GM10266 (cell line): ENCODE results near the gene SLC39A11.

Experiments used
- DNase-seq: peaks from one replicate; pipeline ENCODE4 v3.0.0; 2012; ENCODE audit errors: extremely low spot score
- TF ChIP-seq, protein P1 (sequence below): IDR thresholded peaks from 2 replicates; pipeline ENCODE4 v1.5.1; 2012; ENCODE audit warnings: mild to moderate bottlenecking, low read depth; ENCODE audit not compliant: control insufficient read depth, insufficient read depth; ENCODE audit errors: missing control alignments

The SLC39A11 gene

DNA sequence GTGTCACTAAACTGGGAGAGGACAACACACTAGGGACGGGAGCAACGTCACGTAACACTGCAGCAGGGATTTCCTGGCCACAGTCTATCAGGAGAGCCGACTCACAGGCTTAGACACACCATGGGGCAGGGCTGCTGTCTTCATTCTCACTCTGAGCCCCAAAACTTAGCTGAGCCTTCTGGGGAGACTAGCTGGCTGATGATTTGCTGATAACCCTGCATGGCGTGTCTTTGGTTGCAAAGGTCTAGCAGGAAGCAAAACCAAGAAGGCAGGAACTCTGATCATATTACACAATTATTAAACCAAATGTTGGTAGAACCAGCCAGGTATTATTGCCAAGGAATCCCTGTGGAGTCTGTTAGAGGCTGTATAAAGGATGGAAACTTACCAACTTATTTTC, 345.0 kb downstream of the SLC39A11 start:
- TF ChIP-seq, protein P1, sequence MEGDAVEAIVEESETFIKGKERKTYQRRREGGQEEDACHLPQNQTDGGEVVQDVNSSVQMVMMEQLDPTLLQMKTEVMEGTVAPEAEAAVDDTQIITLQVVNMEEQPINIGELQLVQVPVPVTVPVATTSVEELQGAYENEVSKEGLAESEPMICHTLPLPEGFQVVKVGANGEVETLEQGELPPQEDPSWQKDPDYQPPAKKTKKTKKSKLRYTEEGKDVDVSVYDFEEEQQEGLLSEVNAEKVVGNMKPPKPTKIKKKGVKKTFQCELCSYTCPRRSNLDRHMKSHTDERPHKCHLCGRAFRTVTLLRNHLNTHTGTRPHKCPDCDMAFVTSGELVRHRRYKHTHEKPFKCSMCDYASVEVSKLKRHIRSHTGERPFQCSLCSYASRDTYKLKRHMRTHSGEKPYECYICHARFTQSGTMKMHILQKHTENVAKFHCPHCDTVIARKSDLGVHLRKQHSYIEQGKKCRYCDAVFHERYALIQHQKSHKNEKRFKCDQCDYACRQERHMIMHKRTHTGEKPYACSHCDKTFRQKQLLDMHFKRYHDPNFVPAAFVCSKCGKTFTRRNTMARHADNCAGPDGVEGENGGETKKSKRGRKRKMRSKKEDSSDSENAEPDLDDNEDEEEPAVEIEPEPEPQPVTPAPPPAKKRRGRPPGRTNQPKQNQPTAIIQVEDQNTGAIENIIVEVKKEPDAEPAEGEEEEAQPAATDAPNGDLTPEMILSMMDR: no peak
- DNase-seq: no peak

DNA sequence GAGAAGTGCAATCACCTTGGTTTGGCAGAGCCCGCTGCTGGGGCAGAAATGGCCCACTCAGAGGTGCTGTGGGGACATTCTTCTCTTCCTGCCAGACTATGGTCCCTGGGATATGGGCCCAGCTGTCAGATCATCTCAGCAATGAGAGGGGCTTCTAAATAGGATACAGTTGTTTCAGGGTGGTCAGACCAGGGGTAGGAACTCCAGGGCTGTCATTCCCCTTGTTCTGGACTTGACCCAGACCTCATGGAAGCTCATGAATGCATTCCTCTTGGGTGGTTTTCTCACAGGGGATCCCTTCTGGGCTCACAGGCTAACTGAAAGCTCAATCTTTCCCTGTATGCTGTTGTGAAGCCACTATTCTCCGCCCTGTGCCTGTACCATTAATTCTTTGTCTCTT, 347.2 kb downstream of the SLC39A11 start:
- TF ChIP-seq, protein P1: no peak

DNA sequence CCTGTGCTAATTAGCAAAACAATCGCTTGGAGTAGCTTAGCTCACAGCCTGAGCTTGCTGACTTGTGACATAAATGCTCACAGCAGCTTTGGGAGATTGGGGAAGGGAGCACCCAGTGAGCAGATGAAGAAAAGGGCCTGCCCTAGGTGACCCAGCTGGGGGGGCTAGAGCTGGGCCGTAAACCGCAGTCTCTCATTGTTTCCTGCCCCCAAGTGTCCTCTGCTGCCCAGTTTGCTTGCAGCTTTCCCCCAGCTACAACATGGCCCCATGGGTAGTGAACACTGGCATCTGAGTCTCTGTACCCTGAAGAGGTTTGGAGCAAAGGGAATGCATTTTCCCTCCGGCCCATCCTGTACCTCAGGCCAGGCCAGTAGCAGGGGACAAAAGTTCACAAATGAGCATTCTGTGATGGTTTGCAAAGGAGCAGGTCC, 349.4 kb downstream of the SLC39A11 start:
- no peak for DNase-seq
- TF ChIP-seq, protein P1: no peak

More for the DNA sequence above, 347.2 kb downstream of the SLC39A11 start:
- DNase-seq: no peak

DNA sequence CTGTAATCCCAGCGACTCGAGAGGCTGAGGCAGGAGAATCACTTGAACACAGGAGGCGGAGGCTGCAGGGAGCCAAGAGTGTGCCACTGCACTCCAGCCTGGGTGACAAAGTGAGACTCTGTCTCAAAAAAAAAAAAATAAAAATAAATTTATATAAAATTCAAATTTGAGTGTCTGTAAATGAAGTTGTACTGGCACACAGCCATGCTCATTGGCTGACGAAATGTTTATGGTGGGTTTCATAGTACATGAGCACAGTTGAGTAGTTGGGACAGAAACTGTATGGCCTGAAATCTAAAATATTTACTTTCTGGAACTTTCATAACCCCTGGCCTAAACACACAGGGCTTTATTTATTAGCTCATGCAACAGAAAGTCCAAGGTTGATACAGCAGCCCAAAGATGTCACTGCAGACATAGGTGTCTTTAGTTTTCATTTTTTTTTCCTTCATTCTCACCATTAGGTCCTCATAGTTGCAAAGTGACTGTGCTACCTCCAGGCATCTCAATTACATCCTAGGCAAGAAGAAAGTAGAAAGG, 355.3 kb downstream of the SLC39A11 start:
- TF ChIP-seq, protein P1: no peak
- DNase-seq: no peak

DNA sequence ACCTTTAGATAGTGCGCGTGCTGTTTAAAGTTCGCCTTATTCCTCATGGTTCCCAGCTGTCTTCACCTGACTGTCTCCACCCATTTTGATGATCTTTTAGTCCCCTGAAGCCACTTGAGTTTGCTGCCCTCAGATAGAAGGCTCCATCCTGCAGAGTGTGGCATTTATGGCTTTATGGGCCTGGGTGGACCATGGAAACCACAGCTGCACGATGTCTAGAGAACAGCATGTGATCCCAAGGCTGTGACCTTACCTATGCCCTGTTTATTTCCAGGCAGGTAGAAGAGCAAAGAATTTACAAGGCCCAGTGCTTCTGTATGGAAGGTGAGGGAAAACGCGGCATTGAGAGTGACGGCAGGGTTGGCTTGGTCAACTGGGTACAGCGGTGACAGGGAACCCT, 356.9 kb downstream of the SLC39A11 start:
- DNase-seq: no peak
- TF ChIP-seq, protein P1: no peak

DNA sequence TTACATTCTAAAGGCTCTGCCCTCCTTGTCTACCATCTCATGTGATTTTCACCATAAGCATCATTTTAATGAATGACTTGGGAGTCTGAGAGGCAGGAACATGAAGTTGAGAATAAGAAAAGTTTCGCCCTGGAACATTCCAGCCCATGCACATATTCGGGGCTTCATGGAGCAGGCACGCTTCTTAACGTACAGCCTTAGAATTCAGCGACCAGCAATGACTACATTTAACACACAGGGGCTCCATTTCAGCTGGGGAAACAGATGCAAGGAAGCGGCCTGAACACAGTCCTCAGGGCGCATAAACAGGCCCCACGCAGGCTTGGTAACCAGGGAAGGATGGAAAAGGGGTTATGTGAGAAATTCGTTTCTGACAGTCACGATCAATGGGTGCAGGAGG, 357.4 kb downstream of the SLC39A11 start:
- DNase-seq: no peak
- TF ChIP-seq, protein P1: no peak

DNA sequence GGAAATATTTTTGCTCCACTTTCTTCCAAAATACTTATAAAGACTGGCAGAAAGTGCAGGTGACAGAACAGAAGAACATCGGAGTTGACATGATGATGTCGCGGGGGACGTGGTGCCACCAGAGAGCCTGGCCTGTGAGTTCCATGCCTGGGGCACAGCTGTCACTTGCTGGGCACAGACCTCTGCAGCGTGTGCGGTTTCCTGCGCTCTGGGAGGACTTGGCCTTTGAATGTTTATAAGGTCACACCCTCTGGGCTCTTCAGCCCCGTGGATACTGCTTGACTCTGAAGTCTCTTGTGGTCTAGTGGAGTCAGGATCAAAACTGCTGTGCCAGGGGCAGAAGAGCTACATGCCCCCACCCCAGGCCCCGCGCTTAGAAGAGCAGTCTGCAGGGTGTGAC, 357.9 kb downstream of the SLC39A11 start:
- TF ChIP-seq, protein P1: no peak
- no peak for DNase-seq
